ENCODE measurements around the gene EGR2. TPM values are rescaled to one million over a fixed set of nuclear protein-coding genes. Genes with fewer than 3 reads are reported as not detected.

Gene EGR2
- total and polyA plus RNA-seq, 10 of the 15 experiments (the other 5 are each of a cell fraction or from before 2014, with no cell fraction given), result 8.3 to 56.5 (median 16.2) TPM

GRCh38 chr10:62817766-62818425 is 1.7 kb upstream of the EGR2 start (continued):
- TF ChIP-seq ZNF24 (IDR thresholded peaks at IDR 0.05), result peak; percentile 62
- no peak for TF ChIP-seq USF1 (IDR thresholded peaks at IDR 0.05; ENCODE audit: borderline replicate concordance, extremely low read length, insufficient read depth, low read depth, low read length)
- TF ChIP-seq BCLAF1 (IDR thresholded peaks at IDR 0.05), result no peak

- in situ Hi-C loops (cut with MboI) (no loop called here), intact Hi-C loops (cut with micrococcal nuclease; ENCODE audit: unreplicated experiment) (loop anchor here (2.0 to 5.0 kb wide), 5 partner anchors 36 to 380 kb away; no protein-coding TSS in a partner anchor)
- ATAC-seq (peak; percentile 39), DNase-seq (ENCODE audit: low read depth, low spot score) (no peak), FAIRE-seq (no peak)
- WGBS (ENCODE audit: insufficient coverage, insufficient replicate concordance, low lambda C conversion rate, missing lambda C conversion rate), result 1% methylated on average over 47 of the region's 49 CpGs
- peaks cover 18% of the 10 kb centered on the region for H3K4me1 ChIP-seq (ENCODE audit: control insufficient read depth, insufficient read depth, low read length)
- RAD21 ChIA-PET (ENCODE audit: unreplicated experiment), result interaction anchor here (0.6 to 6.5 kb wide), 55 partner anchors 11 to 379 kb away, joined by 3 to 132 read pairs (median 5); partner anchors contain the start of gene ADO
- no peaks in the 10 kb centered on the region; a peak in 1 of 4 replicates for H3K36me3 ChIP-seq (ENCODE audit: control insufficient read depth in 2 of 2, insufficient read depth in 2 of 2, low read length in 1 of 2)
- H3K27me3 ChIP-seq (replicated peaks in 1 of 2; ENCODE audit: control insufficient read depth in 2 of 2, insufficient read depth in 2 of 2, low read length in 1 of 2), result peaks cover 1 to 8% of the 10 kb centered on the region in 2 experiments; a peak in 3 of 4 replicates
- CTCF ChIA-PET, result interaction anchor here (0.7 to 7.5 kb wide), 41 partner anchors 10 to 380 kb away, joined by 3 to 123 read pairs (median 5); no protein-coding TSS in a partner anchor
- H3K27ac ChIP-seq (ENCODE audit: control insufficient read depth, insufficient read depth), result peak overlapping the region; percentile 72
- H3K9ac ChIP-seq (ENCODE audit: control insufficient read depth, insufficient read depth, low read length), result peak overlapping the region; percentile 73
- H4K20me1 ChIP-seq (ENCODE audit: control insufficient read depth, insufficient read depth), result no peaks in the 10 kb centered on the region
- SMC1A ChIA-PET (ENCODE audit: uncharacterized antibody, unreplicated experiment), result interaction anchor here (0.7 to 7.9 kb wide), 39 partner anchors 7 to 341 kb away, joined by 3 to 131 read pairs (median 5); partner anchors contain the start of gene ADO
- peak overlapping the region; percentile 100 for H3K4me2 ChIP-seq (ENCODE audit: control insufficient read depth, insufficient read depth)
- peak overlapping the region; percentile 72 for H3K4me3 ChIP-seq
- POLR2A ChIA-PET, result interaction anchor here (0.6 to 6.5 kb wide), 23 partner anchors 9 to 217 kb away, joined by 3 to 46 read pairs (median 4); partner anchors contain the start of gene ADO
- peak overlapping the region; percentile 79 for H2AFZ ChIP-seq (ENCODE audit: control insufficient read depth, low read depth, low read length)
- no peaks in the 10 kb centered on the region; the same call in 2 of the 3 replicates for H3K9me3 ChIP-seq (replicated peaks; ENCODE audit: control insufficient read depth, insufficient read depth, low read length)
- BruUV-seq (replicated peaks), result TSS peak; percentile 97
- peaks cover 29% of the 10 kb centered on the region for H3K79me2 ChIP-seq (ENCODE audit: control insufficient read depth, insufficient read depth, low read length)
- TF ChIP-seq ZBED1 (IDR thresholded peaks at IDR 0.05; ENCODE audit: borderline replicate concordance) (no peak), BCL3 (IDR thresholded peaks at IDR 0.05; ENCODE audit: borderline replicate concordance, insufficient read depth, low read depth, low read length, poor library complexity, severe bottlenecking) (peak; percentile 17), PAX5 (IDR thresholded peaks at IDR 0.05; ENCODE audit: borderline replicate concordance, low read depth, low read length) (0 out of 2 replicates have a peak, but pooled peaks have one; percentile 5), USF2 (IDR thresholded peaks at IDR 0.05; ENCODE audit: borderline replicate concordance, low read depth, low read length) (no peak), IRF3 (IDR thresholded peaks at IDR 0.05) (no peak)
These were observed 1.1 kb upstream of the EGR2 start for GRCh38 chr10:62817121-62817765.

All from GM12878 (cell line).